ENCODE results near the gene CPHXL. TPM values are rescaled to one million over a fixed set of nuclear protein-coding genes. Genes with fewer than 3 reads are reported as not detected.

The CPHXL gene
- total RNA-seq, 1 experiment from 2014 or later, result not detected

DNA sequence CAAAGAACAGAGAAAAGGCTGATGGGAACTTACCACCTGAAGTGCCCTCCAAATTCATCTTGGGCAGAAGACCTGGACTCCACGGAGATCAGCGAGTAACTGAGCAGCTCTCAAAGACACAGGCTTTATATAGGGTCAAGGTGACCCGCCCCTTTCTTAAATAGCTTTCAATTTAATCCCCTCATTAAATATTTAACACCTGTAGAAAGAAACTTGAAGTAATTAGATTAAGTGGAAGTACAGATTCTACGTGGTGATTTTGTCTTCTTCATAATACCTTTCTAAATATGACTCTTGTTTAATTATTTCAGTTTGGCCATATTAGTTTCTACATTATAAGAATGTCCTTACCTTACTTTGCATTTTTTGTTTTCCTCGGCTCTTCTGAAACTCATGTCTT, 24.9 kb downstream of the CPHXL start, which contains the start of gene DUXB:
TSS of gene DUXB (minus strand) at position 101 of the 400 bp plus-strand sequence. CDS start at position 58, 43 bp downstream.
- no peak for DNase-seq (ENCODE audit: low read depth)

DNA sequence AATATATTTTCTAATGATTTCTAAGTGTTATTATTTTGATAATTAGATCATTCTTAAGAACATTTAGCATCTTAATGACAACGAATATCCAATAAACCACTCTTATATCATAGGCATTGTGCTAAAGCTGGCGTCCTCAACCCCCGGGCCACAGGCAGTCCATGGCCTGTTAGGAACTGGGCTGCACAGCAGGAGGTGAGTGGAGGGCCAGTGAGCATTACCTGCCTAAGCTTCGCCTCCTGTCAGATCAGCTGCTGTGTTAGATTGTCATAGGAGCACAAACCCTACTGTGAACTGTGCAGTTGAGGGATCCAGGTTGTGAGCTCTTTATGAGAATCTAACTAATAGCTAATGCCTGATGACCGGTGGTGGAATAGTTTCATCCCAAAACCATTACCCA, 28.7 kb downstream of the CPHXL start:
- DNase-seq (ENCODE audit: low read depth), result no peak

DNA sequence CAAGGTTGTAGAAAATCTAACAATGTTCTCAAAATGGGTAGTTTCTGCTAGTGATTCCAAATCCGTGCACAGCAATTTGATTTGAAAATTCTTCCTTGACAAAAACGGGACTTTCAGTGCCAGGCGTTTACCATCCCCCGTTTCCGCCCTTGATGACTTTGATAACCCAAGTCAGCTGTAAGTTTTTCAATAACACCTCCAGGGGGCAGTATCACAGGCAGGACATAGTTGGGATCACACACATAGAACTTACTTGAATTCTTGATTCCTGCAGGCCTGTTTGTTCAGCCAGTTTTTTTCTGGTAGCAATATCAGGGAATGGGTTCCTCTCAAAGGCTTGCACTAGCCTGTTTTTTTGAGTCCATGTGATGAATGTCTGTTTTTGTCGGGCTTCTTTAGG, 30.6 kb downstream of the CPHXL start:
- DNase-seq (ENCODE audit: low read depth), result peak; percentile 18

DNA sequence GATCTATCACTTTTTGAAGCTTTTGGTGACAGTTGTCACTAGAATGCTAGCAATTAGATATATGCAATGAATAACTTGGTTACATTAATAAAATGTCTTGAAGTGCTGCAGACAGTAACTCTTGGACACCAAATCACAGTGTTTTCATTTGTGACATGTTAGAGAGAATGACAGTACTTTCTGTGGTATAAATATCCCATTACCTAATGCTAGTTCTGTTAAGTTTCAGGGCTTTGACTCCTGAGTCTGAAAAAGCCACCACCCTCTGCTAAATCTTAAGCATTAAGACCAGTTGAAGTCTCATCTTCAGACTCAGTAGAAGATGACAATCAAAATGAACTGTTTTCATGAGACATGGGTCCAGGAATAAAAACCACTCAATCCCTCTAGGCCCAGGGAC, 38.9 kb downstream of the CPHXL start:
- DNase-seq (ENCODE audit: low read depth), result no peak

DNA sequence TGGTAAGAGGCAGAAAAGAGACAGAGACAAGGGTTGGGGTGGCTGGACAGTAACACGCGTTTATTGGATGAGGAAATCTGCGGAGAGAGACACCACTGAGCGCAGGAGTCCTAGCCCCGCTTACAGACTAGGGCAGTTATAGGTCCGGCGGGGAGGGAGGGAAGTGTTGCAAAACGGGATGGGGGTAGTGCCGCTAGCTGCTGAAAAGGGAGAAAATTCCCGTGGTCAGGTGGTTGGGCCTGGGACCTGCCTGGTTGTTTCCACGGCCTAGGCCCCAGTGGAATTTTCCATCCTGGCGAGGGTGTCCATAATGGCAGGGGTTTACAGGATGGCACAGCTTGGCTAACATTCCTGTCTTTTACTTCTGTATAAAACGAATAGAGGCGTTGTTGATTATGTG, 44.0 kb downstream of the CPHXL start:
- no peak for DNase-seq (ENCODE audit: low read depth)

DNA sequence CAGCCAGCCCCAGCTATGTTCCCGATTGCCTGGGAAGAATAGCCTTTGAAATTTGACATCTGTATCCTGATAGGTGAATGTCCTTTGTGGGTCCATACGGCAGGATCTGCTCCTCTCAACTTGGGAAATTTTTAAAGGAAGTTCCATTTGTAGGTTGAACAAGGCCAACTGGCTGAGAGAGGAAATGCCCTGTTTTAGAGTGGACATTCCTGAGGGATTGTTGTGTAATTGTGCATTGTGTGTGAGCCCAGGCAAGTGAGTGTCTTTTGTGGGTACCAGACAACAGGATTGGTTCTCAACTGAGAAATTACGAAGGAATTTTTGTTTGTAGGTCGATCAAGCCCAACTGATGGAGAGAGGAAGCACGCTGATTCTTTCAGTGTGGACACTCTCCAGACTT, 46.9 kb downstream of the CPHXL start:
- DNase-seq (ENCODE audit: low read depth), result no peak

DNA sequence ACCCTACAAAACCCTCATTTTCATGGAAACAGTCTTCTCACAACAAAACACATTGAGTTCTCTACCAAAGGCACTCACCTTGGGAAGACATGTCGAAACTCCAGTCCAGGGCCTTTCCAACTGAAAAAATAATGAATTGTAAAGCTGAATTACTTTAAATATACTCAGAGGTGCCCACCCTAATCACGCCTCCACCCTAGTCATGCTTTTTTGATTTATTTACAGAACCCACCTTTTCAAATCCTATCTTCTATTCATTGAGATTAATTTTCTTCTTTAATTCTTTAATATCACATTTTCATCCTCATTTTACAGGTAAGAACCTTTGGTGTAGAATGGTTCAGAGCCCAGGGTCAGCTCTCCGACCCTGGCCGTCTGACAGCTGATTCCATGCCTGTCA, 49.4 kb downstream of the CPHXL start, which contains the start of gene CPHXL2:
TSS of gene CPHXL2 (minus strand) at position 101 of the 400 bp plus-strand sequence. CDS start at position 91, 10 bp downstream.
- no peak for DNase-seq (ENCODE audit: low read depth)

DNA sequence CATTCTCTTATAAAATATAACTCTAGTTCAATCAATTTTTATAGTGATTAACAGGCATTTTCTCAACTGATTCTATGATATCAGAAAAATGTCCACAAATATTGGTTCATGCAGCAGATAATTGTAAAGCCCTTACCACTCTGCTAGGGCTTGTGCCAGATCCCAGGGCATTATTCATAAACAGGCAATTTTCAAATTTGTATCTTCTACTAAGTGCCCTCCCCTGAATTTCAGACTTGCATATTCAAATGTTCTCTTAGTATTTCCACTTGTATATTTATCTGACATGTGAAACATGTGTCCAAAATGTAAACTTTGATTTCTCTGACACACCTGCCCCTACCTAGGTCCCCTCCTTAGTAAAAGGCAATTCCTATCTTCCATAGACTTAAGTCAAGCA, 58.8 kb downstream of the CPHXL start:
- DNase-seq (ENCODE audit: low read depth), result no peak

Other genes starting within 250 kb of the CPHXL start
- gene CHST6, start 231.0 kb downstream of the CPHXL start, total RNA-seq (2014; rRNA removed; shearing (Covaris generic)), result 0.30 and 0.51 TPM in 2 replicates
- gene CHST5, start 190.4 kb downstream of the CPHXL start, total RNA-seq (2014; rRNA removed; shearing (Covaris generic)), result 0.30 TPM in 1 of 2 replicates, not detected in the other
- gene TMEM231, start 170.2 kb downstream of the CPHXL start, total RNA-seq (2014; rRNA removed; shearing (Covaris generic)), result 7.6 and 7.7 TPM in 2 replicates
- gene GABARAPL2, start 160.1 kb downstream of the CPHXL start, total RNA-seq (2014; rRNA removed; shearing (Covaris generic)), result 15.5 and 26.6 TPM in 2 replicates
- 65.3 and 72.7 TPM in 2 replicates for gene ADAT1, start 103.2 kb downstream of the CPHXL start, total RNA-seq (2014; rRNA removed; shearing (Covaris generic))
- 198 and 234 TPM in 2 replicates for gene KARS1, start 78.8 kb downstream of the CPHXL start, total RNA-seq (2014; rRNA removed; shearing (Covaris generic))
- gene TERF2IP, start 78.7 kb downstream of the CPHXL start, total RNA-seq (2014; rRNA removed; shearing (Covaris generic)), result 60.2 and 70.8 TPM in 2 replicates
- gene CPHXL2, start 49.5 kb downstream of the CPHXL start, total RNA-seq (2014; rRNA removed; shearing (Covaris generic)), result not detected in 2 replicates
- not detected in 2 replicates for gene DUXB, start 25.0 kb downstream of the CPHXL start, total RNA-seq (2014; rRNA removed; shearing (Covaris generic))

Data from Daoy (cell line).